Non-pigmented ciliary epithelial cell (primary cell): Measurements from ENCODE around the gene PRKG1.
"Not testable (repeated sequence)": the region's sequence is repeated elsewhere in the genome, so short reads cannot be mapped to it uniquely, and the experiment has no call there.

ENCODE experiments used
- DNase-seq: peaks from one replicate; pipeline ENCODE4 v3.0.0-alpha.2; 2010; ENCODE audit warnings: low read depth

PRKG1 gene

GRCh38 chr10:52128056-52128683 is 1053.9 kb downstream of the PRKG1 start:
- no peak for DNase-seq

- DNase-seq = no peak
Measured at GRCh38 chr10:52129410-52130178, 1055.3 kb downstream of the PRKG1 start.

- no peak for DNase-seq
Measured at GRCh38 chr10:52135101-52135500, 1060.8 kb downstream of the PRKG1 start.

- no peak for DNase-seq
Measured at GRCh38 chr10:52136921-52137320, 1062.6 kb downstream of the PRKG1 start.

- no peak for DNase-seq
Measured at GRCh38 chr10:52143338-52143737, 1069.1 kb downstream of the PRKG1 start.

- DNase-seq = no peak
Measured at GRCh38 chr10:52145636-52146035, 1071.3 kb downstream of the PRKG1 start.

GRCh38 chr10:52146766-52147165 is 1072.5 kb downstream of the PRKG1 start:
- no peak for DNase-seq

- no peak for DNase-seq
Measured at GRCh38 chr10:52170776-52171175, 1096.5 kb downstream of the PRKG1 start.

- DNase-seq = no peak
Measured at GRCh38 chr10:52172581-52172980, 1098.3 kb downstream of the PRKG1 start.

- no peak for DNase-seq
Measured at GRCh38 chr10:52185256-52185655, 1111.0 kb downstream of the PRKG1 start.

GRCh38 chr10:52187521-52188258 is 1113.4 kb downstream of the PRKG1 start:
- DNase-seq = no peak

- DNase-seq = no peak
Measured at GRCh38 chr10:52191049-52191448, 1116.8 kb downstream of the PRKG1 start.

GRCh38 chr10:52194191-52194590 is 1119.9 kb downstream of the PRKG1 start:
- DNase-seq = no peak

- DNase-seq = no peak
Measured at GRCh38 chr10:52194716-52195115, 1120.4 kb downstream of the PRKG1 start.

GRCh38 chr10:52197098-52197497 is 1122.8 kb downstream of the PRKG1 start:
- no peak for DNase-seq

GRCh38 chr10:52198540-52198939 is 1124.3 kb downstream of the PRKG1 start:
- DNase-seq = no peak

- DNase-seq = not testable (repeated sequence)
Measured at GRCh38 chr10:52204906-52205305, 1130.6 kb downstream of the PRKG1 start.

GRCh38 chr10:52208365-52208764 is 1134.1 kb downstream of the PRKG1 start:
- no peak for DNase-seq

GRCh38 chr10:52210161-52210560 is 1135.9 kb downstream of the PRKG1 start:
- DNase-seq = no peak

- no peak for DNase-seq
Measured at GRCh38 chr10:52212062-52212461, 1137.8 kb downstream of the PRKG1 start.

- DNase-seq = no peak
Measured at GRCh38 chr10:52212802-52213201, 1138.5 kb downstream of the PRKG1 start.

GRCh38 chr10:52213321-52213752 is 1139.0 kb downstream of the PRKG1 start:
- DNase-seq = no peak
